HG02610 (cell line): ENCODE data around the gene RPL22.

Experiments
- ATAC-seq: cut with Tn5 transposase; IDR thresholded peaks from one replicate; pipeline ENCODE4 v1.9.1; 2021; ENCODE audit warnings: mild to moderate bottlenecking, moderate library complexity; ENCODE audit not compliant: unreplicated experiment

Gene RPL22

GRCh38 chr1:6157132-6157527 is 42.3 kb downstream of the RPL22 start:
- ATAC-seq, result no peak

GRCh38 chr1:6154525-6155319 is 44.7 kb downstream of the RPL22 start:
- no peak for ATAC-seq

- no peak for ATAC-seq
These were observed 46.5 kb downstream of the RPL22 start for GRCh38 chr1:6152882-6153281.

- no peak for ATAC-seq
These were observed 47.2 kb downstream of the RPL22 start for GRCh38 chr1:6152181-6152580.

- ATAC-seq, result no peak
These were observed 48.0 kb downstream of the RPL22 start for GRCh38 chr1:6151291-6151822.

GRCh38 chr1:6150006-6150938 is 49.1 kb downstream of the RPL22 start:
- ATAC-seq, result no peak

- ATAC-seq, result no peak
These were observed 49.8 kb downstream of the RPL22 start for GRCh38 chr1:6149597-6149996.

GRCh38 chr1:6148497-6149241 is 50.7 kb downstream of the RPL22 start:
- ATAC-seq, result no peak

GRCh38 chr1:6145864-6146410 is 53.5 kb downstream of the RPL22 start:
- ATAC-seq, result no peak

- no peak for ATAC-seq
These were observed 54.0 kb downstream of the RPL22 start for GRCh38 chr1:6145396-6145750.

- no peak for ATAC-seq
These were observed 54.6 kb downstream of the RPL22 start for GRCh38 chr1:6144647-6145395.

GRCh38 chr1:6144175-6144574 is 55.2 kb downstream of the RPL22 start:
- no peak for ATAC-seq

GRCh38 chr1:6143395-6143794 is 56.0 kb downstream of the RPL22 start:
- ATAC-seq, result no peak

GRCh38 chr1:6142734-6143133 is 56.7 kb downstream of the RPL22 start:
- ATAC-seq, result no peak

GRCh38 chr1:6142036-6142621 is 57.3 kb downstream of the RPL22 start:
- no peak for ATAC-seq

GRCh38 chr1:6141592-6141991 is 57.8 kb downstream of the RPL22 start:
- ATAC-seq, result peak; percentile 68

- ATAC-seq, result no peak
These were observed 59.0 kb downstream of the RPL22 start for GRCh38 chr1:6140413-6140812.

- ATAC-seq, result no peak
These were observed 61.6 kb downstream of the RPL22 start for GRCh38 chr1:6137758-6138157.

- ATAC-seq, result no peak
These were observed 62.7 kb downstream of the RPL22 start for GRCh38 chr1:6136516-6137220.
